H1 (cell line): ENCODE measurements around the gene POLDIP3. TPM values are rescaled to one million over a fixed set of nuclear protein-coding genes. Genes with fewer than 3 reads are reported as not detected.

Experiments
- POLR2A ChIP-seq, 2 experiments: IDR thresholded peaks; 1 replicate in 1 of 2; 2 replicates in 1 of 2; pipeline ENCODE4 v1.6.1; 2011; ENCODE audit warnings: low read depth in 2 of 2, low read length in 2 of 2, mild to moderate bottlenecking in 2 of 2; ENCODE audit errors: control extremely low read depth in 1 of 2
- TEAD4 ChIP-seq: IDR thresholded peaks from 2 replicates; pipeline ENCODE4 v1.6.1; 2012; ENCODE audit warnings: low read depth, low read length, inconsistent platforms, mixed read lengths
- polyA plus RNA-seq, 7 experiments: library from polyadenylated mRNA; depleted of rRNA in 3 of 7; stranded (reverse) in 5 of 7; unstranded in 2 of 7; fragments of >200 nt in 5 of 7; fragments of 200-250 nt in 2 of 7; gene quantifications; 1 replicate in 5 of 7; 2 replicates in 1 of 7; 4 replicates in 1 of 7; pipeline versions ENCODE4 v1.2.1 to v1.2.3, GENCODE V29; 2011 to 2013; ENCODE audit warnings: missing spikeins in 2 of 7, mixed read lengths in 2 of 7
- total RNA-seq: library from RNA; stranded (reverse); fragmentation: NEBNext Ultra II Directional; extraction: Animal tissue kit (Norgen Biotek cat#: 25700); gene quantifications from 2 replicates; pipeline ENCODE4 v1.2.1, GENCODE V29; 2021
- TF ChIP-seq, protein P1 (sequence below): IDR thresholded peaks from 2 replicates; pipeline ENCODE4 v1.6.1; 2012; ENCODE audit warnings: low read length, inconsistent platforms

POLDIP3 gene
- total and polyA plus RNA-seq, 2 of the 8 experiments (the other 6 are each of a cell fraction or from before 2014, with no cell fraction given) = 43.5 to 84.6 TPM

DNA sequence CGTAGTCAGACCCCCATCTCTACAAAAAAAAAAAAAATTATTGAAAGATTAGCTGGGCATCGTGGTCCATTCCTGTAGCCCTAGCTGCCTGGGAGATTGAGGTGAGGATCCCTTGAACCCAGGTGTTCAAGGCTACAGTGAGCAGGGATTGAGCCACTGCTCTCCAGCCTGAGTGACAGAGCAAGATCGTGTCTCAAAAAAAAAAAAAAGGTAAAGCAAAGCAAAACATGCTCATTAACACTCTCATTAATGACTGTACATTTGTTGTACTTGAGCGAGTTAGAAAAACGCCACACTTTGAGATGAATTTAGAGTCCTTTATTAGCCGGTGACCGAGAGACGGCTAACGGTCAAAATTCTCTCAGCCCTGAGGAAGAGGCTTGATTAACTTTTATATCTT is 67.1 kb downstream of the POLDIP3 start (continued):
- no peak for TF ChIP-seq POLR2A (IDR thresholded peaks at IDR 0.05; ENCODE audit: control extremely low read depth in 1 of 2, low read depth in 2 of 2, low read length in 2 of 2)
- TF ChIP-seq TEAD4 = no peak
- TF ChIP-seq, protein P1, sequence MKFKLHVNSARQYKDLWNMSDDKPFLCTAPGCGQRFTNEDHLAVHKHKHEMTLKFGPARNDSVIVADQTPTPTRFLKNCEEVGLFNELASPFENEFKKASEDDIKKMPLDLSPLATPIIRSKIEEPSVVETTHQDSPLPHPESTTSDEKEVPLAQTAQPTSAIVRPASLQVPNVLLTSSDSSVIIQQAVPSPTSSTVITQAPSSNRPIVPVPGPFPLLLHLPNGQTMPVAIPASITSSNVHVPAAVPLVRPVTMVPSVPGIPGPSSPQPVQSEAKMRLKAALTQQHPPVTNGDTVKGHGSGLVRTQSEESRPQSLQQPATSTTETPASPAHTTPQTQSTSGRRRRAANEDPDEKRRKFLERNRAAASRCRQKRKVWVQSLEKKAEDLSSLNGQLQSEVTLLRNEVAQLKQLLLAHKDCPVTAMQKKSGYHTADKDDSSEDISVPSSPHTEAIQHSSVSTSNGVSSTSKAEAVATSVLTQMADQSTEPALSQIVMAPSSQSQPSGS = no peak
